ENCODE measurements around the gene FGR.

Gene FGR

GRCh38 chr1:27588256-27589232 lies 46.4 kb downstream of the FGR start:
- DNase-seq: no peak
- no peak overlapping the region for H3K27ac ChIP-seq
- no peaks in the 10 kb centered on the region for H3K27me3 ChIP-seq (ENCODE audit: insufficient read depth, low read depth, severe bottlenecking)
- no peak overlapping the region for H3K4me3 ChIP-seq (ENCODE audit: low read depth, low read length)
- H3K9me3 ChIP-seq (ENCODE audit: severe bottlenecking): no peaks in the 10 kb centered on the region
- H3K36me3 ChIP-seq: peaks cover 5% of the 10 kb centered on the region
- TF ChIP-seq CTCF (IDR thresholded peaks at IDR 0.05; ENCODE audit: low read depth, low read length): no peak

GRCh38 chr1:27585684-27586083 lies 49.3 kb downstream of the FGR start:
- no peaks in the 10 kb centered on the region for H3K9me3 ChIP-seq (ENCODE audit: severe bottlenecking)
- no peak for TF ChIP-seq CTCF (IDR thresholded peaks at IDR 0.05; ENCODE audit: low read depth, low read length)
- no peak overlapping the region; the same call in 1 of the 2 replicates for H3K27ac ChIP-seq

GRCh38 chr1:27584453-27584852 lies 50.5 kb downstream of the FGR start:
- Histone ChIP-seq H3K4me3 (ENCODE audit: low read depth, low read length) (no peak overlapping the region), H3K27me3 (ENCODE audit: insufficient read depth, low read depth, severe bottlenecking) (no peaks in the 10 kb centered on the region), H3K9me3 (ENCODE audit: severe bottlenecking) (no peaks in the 10 kb centered on the region), H3K27ac (no peak overlapping the region), H3K36me3 (peaks cover 9% of the 10 kb centered on the region)
- DNase-seq: no peak
- no peak for TF ChIP-seq CTCF (IDR thresholded peaks at IDR 0.05; ENCODE audit: low read depth, low read length)

More at GRCh38 chr1:27585684-27586083, 49.3 kb downstream of the FGR start:
- H3K36me3 ChIP-seq: peaks cover 11% of the 10 kb centered on the region
- no peak for DNase-seq
- no peaks in the 10 kb centered on the region for H3K27me3 ChIP-seq (ENCODE audit: insufficient read depth, low read depth, severe bottlenecking)
- no peak overlapping the region for H3K4me3 ChIP-seq (ENCODE audit: low read depth, low read length)

GRCh38 chr1:27583479-27583878 lies 51.5 kb downstream of the FGR start:
- no peaks in the 10 kb centered on the region for H3K27me3 ChIP-seq (ENCODE audit: insufficient read depth, low read depth, severe bottlenecking)
- peak overlapping the region; percentile 76 for H3K27ac ChIP-seq
- H3K36me3 ChIP-seq: peaks cover 5% of the 10 kb centered on the region
- DNase-seq: no peak
- TF ChIP-seq CTCF (IDR thresholded peaks at IDR 0.05; ENCODE audit: low read depth, low read length): no peak
- H3K4me3 ChIP-seq (ENCODE audit: low read depth, low read length): no peak overlapping the region
- H3K9me3 ChIP-seq (ENCODE audit: severe bottlenecking): no peaks in the 10 kb centered on the region

- H3K27me3 ChIP-seq (ENCODE audit: insufficient read depth, low read depth, severe bottlenecking): no peaks in the 10 kb centered on the region
- no peak for TF ChIP-seq CTCF (IDR thresholded peaks at IDR 0.05; ENCODE audit: low read depth, low read length)
- peaks cover 5% of the 10 kb centered on the region; the same call in 1 of the 2 replicates for H3K36me3 ChIP-seq
- no peak overlapping the region for H3K27ac ChIP-seq
- no peak for DNase-seq
- no peaks in the 10 kb centered on the region for H3K9me3 ChIP-seq (ENCODE audit: severe bottlenecking)
- no peak overlapping the region for H3K4me3 ChIP-seq (ENCODE audit: low read depth, low read length)
Measured at GRCh38 chr1:27581823-27582243, 53.2 kb downstream of the FGR start.
